ENCODE data around the gene HCFC2. TPM values are rescaled to one million over a fixed set of nuclear protein-coding genes. Genes with fewer than 3 reads are reported as not detected.

HCFC2 gene
- polyA plus RNA-seq, 1 donor (not counting 4 experiments of a cell fraction or from before 2014, with no cell fraction given) = 8.3 TPM

DNA sequence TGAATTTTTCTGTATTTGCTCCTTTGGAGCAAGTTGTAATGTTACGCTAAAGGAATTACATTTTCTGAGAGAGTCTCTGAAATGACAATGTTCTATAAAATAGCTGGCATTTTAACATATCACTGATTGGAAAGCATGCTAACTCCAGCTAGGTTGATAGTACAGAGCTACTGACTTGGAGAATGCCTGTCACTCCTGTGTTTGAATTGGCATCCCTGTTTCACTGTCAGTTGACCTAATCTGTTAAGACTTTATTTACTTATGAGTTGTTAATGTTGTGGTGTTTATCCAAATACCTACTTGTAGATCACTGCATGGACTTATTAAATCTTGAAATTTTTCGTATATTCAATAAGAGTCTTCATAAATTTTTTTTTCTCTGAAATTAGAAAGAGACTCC is 33.6 kb downstream of the HCFC2 start:
- no peaks in the 10 kb centered on the region for H4K20me1 ChIP-seq (ENCODE audit: control insufficient read depth, extremely low read depth, insufficient read depth, low read length)
- no peaks in the 10 kb centered on the region for H3K4me1 ChIP-seq (ENCODE audit: control insufficient read depth, extremely low read depth, insufficient read depth, low read length)
- DNase-seq (ENCODE audit: low read depth, low spot score) = no peak
- peaks cover 4 to 6% of the 10 kb centered on the region in 2 experiments for H3K36me3 ChIP-seq (ENCODE audit: control insufficient read depth in 2 of 2, extremely low read depth in 1 of 2, insufficient read depth in 2 of 2, low read length in 2 of 2)
- H3K9me3 ChIP-seq (ENCODE audit: control insufficient read depth, low read depth, low read length) = no peaks in the 10 kb centered on the region
- no peak for FAIRE-seq
- dilution Hi-C loops (cut with MboI; ENCODE audit: extremely low pct_ligation_motif_present, low sequenced_read_pairs) = no loop called here
- no peaks in the 10 kb centered on the region for H3K27me3 ChIP-seq (ENCODE audit: control insufficient read depth, extremely low read depth, insufficient read depth, low read length)
- no peak overlapping the region for H3K9ac ChIP-seq (ENCODE audit: control insufficient read depth, extremely low read depth, insufficient read depth, low read length)
- H3K27ac ChIP-seq (ENCODE audit: control insufficient read depth, insufficient read depth, low read length) = no peak overlapping the region
- TF ChIP-seq EZH2 (IDR thresholded peaks at IDR 0.05; ENCODE audit: low read length) = no peak
- TF ChIP-seq, protein P1, sequence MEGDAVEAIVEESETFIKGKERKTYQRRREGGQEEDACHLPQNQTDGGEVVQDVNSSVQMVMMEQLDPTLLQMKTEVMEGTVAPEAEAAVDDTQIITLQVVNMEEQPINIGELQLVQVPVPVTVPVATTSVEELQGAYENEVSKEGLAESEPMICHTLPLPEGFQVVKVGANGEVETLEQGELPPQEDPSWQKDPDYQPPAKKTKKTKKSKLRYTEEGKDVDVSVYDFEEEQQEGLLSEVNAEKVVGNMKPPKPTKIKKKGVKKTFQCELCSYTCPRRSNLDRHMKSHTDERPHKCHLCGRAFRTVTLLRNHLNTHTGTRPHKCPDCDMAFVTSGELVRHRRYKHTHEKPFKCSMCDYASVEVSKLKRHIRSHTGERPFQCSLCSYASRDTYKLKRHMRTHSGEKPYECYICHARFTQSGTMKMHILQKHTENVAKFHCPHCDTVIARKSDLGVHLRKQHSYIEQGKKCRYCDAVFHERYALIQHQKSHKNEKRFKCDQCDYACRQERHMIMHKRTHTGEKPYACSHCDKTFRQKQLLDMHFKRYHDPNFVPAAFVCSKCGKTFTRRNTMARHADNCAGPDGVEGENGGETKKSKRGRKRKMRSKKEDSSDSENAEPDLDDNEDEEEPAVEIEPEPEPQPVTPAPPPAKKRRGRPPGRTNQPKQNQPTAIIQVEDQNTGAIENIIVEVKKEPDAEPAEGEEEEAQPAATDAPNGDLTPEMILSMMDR (optimal IDR thresholded peaks at IDR 0.05 in 1 of 3, IDR thresholded peaks at IDR 0.05 in 1 of 3, conservative IDR thresholded peaks at IDR 0.05 in 1 of 3; ENCODE audit: extremely low read depth in 1 of 3, insufficient read depth in 2 of 3, low read length in 3 of 3) = no peak
- H3K4me2 ChIP-seq (ENCODE audit: control insufficient read depth, extremely low read depth, insufficient read depth, low read depth, low read length) = no peak overlapping the region
- no peaks in the 10 kb centered on the region for H3K79me2 ChIP-seq (ENCODE audit: control insufficient read depth, insufficient read depth, low read length)
- H2AFZ ChIP-seq (ENCODE audit: control insufficient read depth, low read length) = no peak overlapping the region
- H3K4me3 ChIP-seq (ENCODE audit: control insufficient read depth in 2 of 3, extremely low read depth in 1 of 3, insufficient read depth in 2 of 3, low read depth in 1 of 3, low read length in 3 of 3) = no peak overlapping the region
- no peaks in the 10 kb centered on the region for H3K9me1 ChIP-seq (ENCODE audit: control insufficient read depth, extremely low read depth, insufficient read depth, low read length)

DNA sequence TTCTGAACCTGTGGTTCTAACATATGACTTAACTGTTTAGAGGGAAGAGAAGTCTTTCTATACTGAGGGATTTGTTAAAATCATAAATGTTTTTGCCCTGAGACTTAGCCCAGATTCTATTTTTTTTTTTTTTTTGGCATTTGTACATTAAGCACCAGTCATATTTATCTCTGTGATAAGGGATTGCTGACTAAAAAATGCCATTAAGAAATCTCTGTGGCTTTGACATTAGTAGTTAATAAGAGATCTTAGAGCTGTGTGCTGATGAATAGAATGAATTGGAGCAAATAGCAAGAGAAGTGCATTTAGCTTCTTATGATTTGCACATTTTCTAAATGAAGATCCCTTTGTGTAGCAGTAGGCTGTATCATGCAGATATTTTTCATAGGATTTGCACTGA is 41.1 kb downstream of the HCFC2 start:
- dilution Hi-C loops (cut with MboI; ENCODE audit: extremely low pct_ligation_motif_present, low sequenced_read_pairs) = no loop called here
- no peaks in the 10 kb centered on the region for H3K9me3 ChIP-seq (ENCODE audit: control insufficient read depth, low read depth, low read length)
- peaks cover 0 to 2% of the 10 kb centered on the region in 2 experiments for H3K36me3 ChIP-seq (ENCODE audit: control insufficient read depth in 2 of 2, extremely low read depth in 1 of 2, insufficient read depth in 2 of 2, low read length in 2 of 2)
- H3K4me2 ChIP-seq (ENCODE audit: control insufficient read depth, extremely low read depth, insufficient read depth, low read depth, low read length) = no peak overlapping the region
- no peaks in the 10 kb centered on the region for H3K79me2 ChIP-seq (ENCODE audit: control insufficient read depth, insufficient read depth, low read length)
- no peaks in the 10 kb centered on the region for H3K27me3 ChIP-seq (ENCODE audit: control insufficient read depth, extremely low read depth, insufficient read depth, low read length)
- DNase-seq (ENCODE audit: low read depth, low spot score) (no peak), FAIRE-seq (no peak)
- TF ChIP-seq EZH2 (IDR thresholded peaks at IDR 0.05; ENCODE audit: low read length) = no peak
- TF ChIP-seq, protein P1 (optimal IDR thresholded peaks at IDR 0.05 in 1 of 3, IDR thresholded peaks at IDR 0.05 in 1 of 3, conservative IDR thresholded peaks at IDR 0.05 in 1 of 3; ENCODE audit: extremely low read depth in 1 of 3, insufficient read depth in 2 of 3, low read length in 3 of 3) = no peak
- H3K27ac ChIP-seq (ENCODE audit: control insufficient read depth, insufficient read depth, low read length) = no peak overlapping the region
- no peaks in the 10 kb centered on the region for H3K9me1 ChIP-seq (ENCODE audit: control insufficient read depth, extremely low read depth, insufficient read depth, low read length)
- H3K9ac ChIP-seq (ENCODE audit: control insufficient read depth, extremely low read depth, insufficient read depth, low read length) = no peak overlapping the region
- H3K4me1 ChIP-seq (ENCODE audit: control insufficient read depth, extremely low read depth, insufficient read depth, low read length) = no peaks in the 10 kb centered on the region
- no peak overlapping the region for H2AFZ ChIP-seq (ENCODE audit: control insufficient read depth, low read length)
- H3K4me3 ChIP-seq (ENCODE audit: control insufficient read depth in 2 of 3, extremely low read depth in 1 of 3, insufficient read depth in 2 of 3, low read depth in 1 of 3, low read length in 3 of 3) = no peak overlapping the region
- H4K20me1 ChIP-seq (ENCODE audit: control insufficient read depth, extremely low read depth, insufficient read depth, low read length) = no peaks in the 10 kb centered on the region

Measured in keratinocyte (primary cell).